GM23338 (cell line): Measurements from ENCODE around the gene TMEM231. TPM values are rescaled to one million over a fixed set of nuclear protein-coding genes. Genes with fewer than 3 reads are reported as not detected.
A peak's percentile ranks its signal among the peaks of the same experiment; 100 is the strongest.

Experiments used
- ATAC-seq: fragments of 200-7000 bp; cut with Tn5 transposase; 3 replicates; pipeline ENCODE4 v1.9.1; 2020
- DNase-seq: peaks from one replicate; pipeline ENCODE4 v3.0.0-alpha.2; 2015; ENCODE audit warnings: low spot score
- H2AFZ ChIP-seq: fragments of 200-600 bp; sonication (generic); 2 replicates; pipeline ENCODE4 v1.8.0; 2016; ENCODE audit warnings: antibody characterized with exemption, mild to moderate bottlenecking, moderate library complexity
- H3F3A ChIP-seq: fragments of 200-600 bp; sonication (generic); replicated peaks from 2 replicates; pipeline ENCODE4 v1.8.0; 2017; ENCODE audit warnings: antibody characterized with exemption, mixed run types, low read depth
- H3K27ac ChIP-seq: fragments of 200-600 bp; sonication (generic); 2 replicates; pipeline ENCODE4 v1.6.1; 2016; ENCODE audit warnings: low read depth
- H3K27me3 ChIP-seq: fragments of 200-600 bp; sonication (generic); 2 replicates; pipeline ENCODE4 v1.8.0; 2016; ENCODE audit warnings: mild to moderate bottlenecking, mixed run types, moderate library complexity; ENCODE audit not compliant: insufficient read depth
- H3K36me3 ChIP-seq: fragments of 200-600 bp; sonication (generic); 2 replicates; pipeline ENCODE4 v1.8.0; 2016; ENCODE audit warnings: mild to moderate bottlenecking; ENCODE audit not compliant: insufficient read depth
- H3K4me1 ChIP-seq: fragments of 200-600 bp; sonication (generic); 2 replicates; pipeline ENCODE4 v1.8.0; 2016; ENCODE audit warnings: mild to moderate bottlenecking, moderate library complexity; ENCODE audit not compliant: insufficient read depth
- H3K4me2 ChIP-seq: fragments of 200-600 bp; sonication (generic); 2 replicates; pipeline ENCODE4 v1.7.1; 2017; ENCODE audit warnings: mixed run types
- H3K4me3 ChIP-seq: fragments of 200-600 bp; sonication (generic); 2 replicates; pipeline ENCODE4 v1.6.1; 2016; ENCODE audit warnings: mixed run types
- H3K79me2 ChIP-seq: fragments of 200-600 bp; sonication (generic); replicated peaks from 2 replicates; pipeline ENCODE4 v1.8.0; 2017; ENCODE audit warnings: mild to moderate bottlenecking; ENCODE audit not compliant: insufficient read depth
- H3K9me2 ChIP-seq: fragments of 200-600 bp; sonication (generic); 2 replicates; pipeline ENCODE4 v1.8.0; 2017; ENCODE audit not compliant: insufficient read depth
- H4K20me1 ChIP-seq: fragments of 200-600 bp; sonication (generic); replicated peaks from 2 replicates; pipeline ENCODE4 v1.8.0; 2017; ENCODE audit warnings: mild to moderate bottlenecking; ENCODE audit not compliant: insufficient read depth
- H3K27ac Mint-ChIP-seq: 2 replicates; pipeline ENCODE4 v1.8.0; 2020; ENCODE audit warnings: inconsistent platforms, mild to moderate bottlenecking, moderate library complexity, mixed read lengths
- H3K27me3 Mint-ChIP-seq: 3 replicates; pipeline ENCODE4 v1.8.0; 2022; ENCODE audit warnings: low read depth, mild to moderate bottlenecking, moderate library complexity, mixed read lengths, inconsistent platforms; ENCODE audit not compliant: insufficient read depth, poor library complexity
- H3K36me3 Mint-ChIP-seq: 3 replicates; pipeline ENCODE4 v1.8.0; 2021; ENCODE audit warnings: low read depth, mild to moderate bottlenecking, inconsistent platforms, moderate library complexity, mixed read lengths
- H3K4me1 Mint-ChIP-seq: 3 replicates; pipeline ENCODE4 v1.8.0; 2020; ENCODE audit warnings: mild to moderate bottlenecking, inconsistent platforms, mixed read lengths
- H3K4me3 Mint-ChIP-seq: 3 replicates; pipeline ENCODE4 v1.8.0; 2021; ENCODE audit warnings: moderate library complexity, mild to moderate bottlenecking, inconsistent platforms, mixed read lengths
- H3K9me3 Mint-ChIP-seq: 3 replicates; pipeline ENCODE4 v1.8.0; 2020; ENCODE audit warnings: moderate library complexity, mild to moderate bottlenecking, inconsistent platforms, mixed read lengths
- CREB1 ChIP-seq: fragments of 250-450 bp; sonication (Bioruptor Pico); IDR thresholded peaks from 2 replicates; pipeline ENCODE4 v1.5.0; 2020; ENCODE audit warnings: low read depth, mild to moderate bottlenecking, moderate library complexity
- CTCF ChIP-seq, 2 experiments: fragments of 200-600 bp in 1 of 2; sonication (generic) in 1 of 2; conservative IDR thresholded peaks; 2 replicates each; pipeline versions ENCODE4 v1.5.1 to v1.6.1; 2016 to 2017; ENCODE audit warnings: antibody characterized with exemption in 2 of 2, low read depth in 2 of 2, mild to moderate bottlenecking in 2 of 2, moderate library complexity in 1 of 2
- ETS1 ChIP-seq: IDR thresholded peaks from 2 replicates; pipeline ENCODE4 v1.6.1; 2016; ENCODE audit warnings: antibody characterized with exemption
- EZH2 ChIP-seq: fragments of 200-600 bp; sonication (generic); IDR thresholded peaks from one replicate; pipeline ENCODE4 v1.8.0; 2017; ENCODE audit warnings: antibody characterized with exemption, mild to moderate bottlenecking, low read depth; ENCODE audit not compliant: unreplicated experiment
- EZH2phosphoT487 ChIP-seq: fragments of 200-600 bp; sonication (generic); IDR thresholded peaks from one replicate; pipeline ENCODE4 v1.8.1; 2018; ENCODE audit warnings: antibody characterized with exemption; ENCODE audit not compliant: unreplicated experiment
- JUNB ChIP-seq: IDR thresholded peaks from one replicate; pipeline ENCODE4 v1.6.1; 2016; ENCODE audit warnings: antibody characterized with exemption; ENCODE audit not compliant: unreplicated experiment
- NANOG ChIP-seq: IDR thresholded peaks from 2 replicates; pipeline ENCODE4 v1.6.1; 2016; ENCODE audit warnings: antibody characterized with exemption, borderline replicate concordance
- POLR2AphosphoS5 ChIP-seq: IDR thresholded peaks from 2 replicates; pipeline ENCODE4 v1.6.1; 2016; ENCODE audit warnings: antibody characterized with exemption, low read depth
- REST ChIP-seq: IDR thresholded peaks from one replicate; pipeline ENCODE4 v1.6.1; 2018; ENCODE audit warnings: antibody characterized with exemption; ENCODE audit not compliant: unreplicated experiment
- ZNF114 ChIP-seq: fragments of 250-450 bp; sonication (Bioruptor Pico); IDR thresholded peaks from 2 replicates; pipeline ENCODE4 v1.5.0; 2020; ENCODE audit warnings: mild to moderate bottlenecking, moderate library complexity
- ZNF462 ChIP-seq: fragments of 250-450 bp; sonication (Bioruptor Pico); IDR thresholded peaks from 2 replicates; pipeline ENCODE4 v1.5.0; 2020; ENCODE audit warnings: mild to moderate bottlenecking, moderate library complexity
- polyA plus RNA-seq: library from polyadenylated mRNA; unstranded; fragments of >200 nt; fragmentation: Nextera tagmentation; extraction: Ambion mirVana; gene quantifications from 2 replicates; pipeline ENCODE4 v1.2.1, GENCODE V29; 2016
- total RNA-seq: library from RNA; depleted of rRNA; stranded (reverse); fragments of >200 nt; shearing (Covaris generic); gene quantifications from 2 replicates; pipeline ENCODE4 v1.2.3, GENCODE V29; 2014

Gene TMEM231
- total and polyA plus RNA-seq, 2 experiments from 2014 or later: 5.3 to 19.9 TPM

- TF ChIP-seq CTCF (conservative IDR thresholded peaks at IDR 0.05; ENCODE audit: low read depth in 2 of 2) (no peak), NANOG (no peak), ZNF114 (CRISPR knock-in tag) (no peak), CREB1 (no peak), ETS1 (no peak), EZH2 (no peak), JUNB (no peak)
These were observed 33.3 kb upstream of the TMEM231 start (continued) for GRCh38 chr16:75589306-75589705.

- Histone ChIP-seq H2AFZ (no peak overlapping the region), H3K79me2 (no peaks in the 10 kb centered on the region), H3K27ac (no peak overlapping the region; the same call in 1 of the 2 replicates), H3F3A (no peaks in the 10 kb centered on the region), H4K20me1 (no peaks in the 10 kb centered on the region; the same call in 1 of the 2 replicates), H3K9me2 (no peaks in the 10 kb centered on the region), H3K4me1 (peaks cover 19% of the 10 kb centered on the region), H3K4me3 (no peak overlapping the region), H3K4me2 (no peak overlapping the region), H3K27me3 (no peaks in the 10 kb centered on the region), H3K36me3 (no peaks in the 10 kb centered on the region)
- DNase-seq: no peak
- H3K4me3 Mint-ChIP-seq: no peak overlapping the region
- peak overlapping the region; percentile 38 for H3K27ac Mint-ChIP-seq
- H3K4me1 Mint-ChIP-seq: peaks cover 36% of the 10 kb centered on the region
- ATAC-seq: no peak
- H3K36me3 Mint-ChIP-seq: peaks cover 2% of the 10 kb centered on the region; the same call in 1 of the 3 replicates
- H3K9me3 Mint-ChIP-seq: no peaks in the 10 kb centered on the region
- H3K27me3 Mint-ChIP-seq: peaks cover 8% of the 10 kb centered on the region
- no peak for TF ChIP-seq REST
- no peak for TF ChIP-seq CREB1
- TF ChIP-seq JUNB: no peak
- TF ChIP-seq POLR2AphosphoS5: no peak
- TF ChIP-seq ZNF114 (CRISPR knock-in tag): no peak
- no peak for TF ChIP-seq ETS1
- no peak for TF ChIP-seq ZNF462 (CRISPR knock-in tag)
- TF ChIP-seq EZH2phosphoT487: no peak
These were observed 32.7 kb upstream of the TMEM231 start for GRCh38 chr16:75588716-75589115.
